NB4 (cell line): ENCODE measurements around the gene CCL22.

Source experiments
- POLR2A ChIP-seq: IDR thresholded peaks from 2 replicates; pipeline ENCODE4 v1.6.1; 2011; ENCODE audit warnings: mild to moderate bottlenecking; ENCODE audit not compliant: insufficient read length; ENCODE audit errors: extremely low read depth
- TF ChIP-seq, protein P1 (sequence below): IDR thresholded peaks from one replicate; pipeline ENCODE4 v1.5.1; 2012; ENCODE audit warnings: low read depth, low read length
- TF ChIP-seq, protein P2 (sequence below): IDR thresholded peaks from 2 replicates; pipeline ENCODE4 v1.6.1; 2011; ENCODE audit warnings: low read depth, low read length

DNA sequence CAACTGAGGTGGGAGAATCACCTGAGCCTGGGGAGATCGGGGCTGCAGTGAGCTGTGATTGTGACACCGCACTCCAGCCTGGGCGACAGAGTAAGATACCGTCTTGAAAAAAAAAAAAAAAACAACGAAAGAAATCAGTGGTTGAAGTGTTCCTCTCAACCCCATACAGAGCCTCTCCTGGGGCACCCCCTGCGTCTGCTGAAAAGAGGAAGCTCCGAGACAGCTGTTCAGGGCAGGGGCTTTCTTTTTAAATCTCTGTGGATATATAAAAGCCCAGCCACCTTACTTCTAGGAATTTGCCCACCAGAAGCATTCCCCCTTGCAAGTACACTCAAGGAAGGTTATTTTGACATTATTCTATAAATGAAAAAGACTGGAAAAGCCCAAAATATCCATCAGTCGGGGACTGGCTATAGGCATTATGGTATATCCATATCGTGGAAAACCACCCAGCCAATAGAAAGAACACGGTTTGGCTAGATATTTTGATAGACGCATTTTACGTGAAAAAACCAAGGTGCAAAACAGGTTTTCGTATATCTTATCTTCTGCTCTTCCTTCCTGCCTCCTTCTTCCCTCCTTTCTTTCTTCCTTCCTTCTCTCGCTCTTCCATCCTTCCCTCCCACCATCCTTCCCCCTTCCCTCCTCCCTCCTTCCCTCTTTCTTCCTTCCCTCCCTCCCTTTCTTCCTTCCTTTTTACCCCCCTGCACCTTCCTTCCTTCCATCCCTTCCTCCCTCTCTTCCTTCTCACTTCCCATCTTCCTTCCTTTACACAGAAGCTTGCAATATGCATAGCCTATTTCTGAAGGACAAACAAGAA, 9.2 kb upstream of the CCL22 start:
- TF ChIP-seq, protein P1, sequence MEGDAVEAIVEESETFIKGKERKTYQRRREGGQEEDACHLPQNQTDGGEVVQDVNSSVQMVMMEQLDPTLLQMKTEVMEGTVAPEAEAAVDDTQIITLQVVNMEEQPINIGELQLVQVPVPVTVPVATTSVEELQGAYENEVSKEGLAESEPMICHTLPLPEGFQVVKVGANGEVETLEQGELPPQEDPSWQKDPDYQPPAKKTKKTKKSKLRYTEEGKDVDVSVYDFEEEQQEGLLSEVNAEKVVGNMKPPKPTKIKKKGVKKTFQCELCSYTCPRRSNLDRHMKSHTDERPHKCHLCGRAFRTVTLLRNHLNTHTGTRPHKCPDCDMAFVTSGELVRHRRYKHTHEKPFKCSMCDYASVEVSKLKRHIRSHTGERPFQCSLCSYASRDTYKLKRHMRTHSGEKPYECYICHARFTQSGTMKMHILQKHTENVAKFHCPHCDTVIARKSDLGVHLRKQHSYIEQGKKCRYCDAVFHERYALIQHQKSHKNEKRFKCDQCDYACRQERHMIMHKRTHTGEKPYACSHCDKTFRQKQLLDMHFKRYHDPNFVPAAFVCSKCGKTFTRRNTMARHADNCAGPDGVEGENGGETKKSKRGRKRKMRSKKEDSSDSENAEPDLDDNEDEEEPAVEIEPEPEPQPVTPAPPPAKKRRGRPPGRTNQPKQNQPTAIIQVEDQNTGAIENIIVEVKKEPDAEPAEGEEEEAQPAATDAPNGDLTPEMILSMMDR: no peak
- no peak for TF ChIP-seq POLR2A
- TF ChIP-seq, protein P2, sequence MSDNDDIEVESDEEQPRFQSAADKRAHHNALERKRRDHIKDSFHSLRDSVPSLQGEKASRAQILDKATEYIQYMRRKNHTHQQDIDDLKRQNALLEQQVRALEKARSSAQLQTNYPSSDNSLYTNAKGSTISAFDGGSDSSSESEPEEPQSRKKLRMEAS: no peak
